Measurements from ENCODE around the gene CADM2.
"Not testable (repeated sequence)": the region's sequence is repeated elsewhere in the genome, so short reads cannot be mapped to it uniquely, and the experiment has no call there.

The CADM2 gene

DNA sequence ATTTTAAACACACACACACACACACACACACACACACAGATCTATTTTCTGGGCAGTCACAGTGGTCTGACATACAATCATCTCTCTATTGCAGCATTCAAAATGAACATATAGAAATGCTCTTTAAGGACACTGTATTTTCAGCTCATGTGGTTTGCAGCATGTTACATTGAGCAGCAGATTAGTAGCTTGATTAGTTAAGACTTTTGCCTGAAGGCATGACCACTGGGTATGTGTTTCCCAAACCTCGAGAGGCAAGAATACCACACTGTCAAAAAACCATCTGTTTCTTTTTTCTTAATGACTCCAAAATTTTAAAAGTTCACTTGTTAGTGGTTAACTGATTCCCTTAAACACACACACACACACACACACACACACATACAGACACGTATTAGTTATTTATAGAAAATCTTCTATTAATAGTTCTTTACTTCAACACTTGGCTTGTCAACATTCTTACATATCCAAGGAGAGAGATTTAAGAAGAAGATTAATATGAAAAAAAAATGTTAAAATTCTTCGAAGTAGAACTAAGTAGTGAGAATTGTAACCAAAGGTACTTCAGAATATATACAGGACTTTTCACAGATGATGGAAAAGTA lies 518.2 kb downstream of the CADM2 start:
- no peak for DNase-seq (ENCODE audit: low read depth, low spot score)

DNA sequence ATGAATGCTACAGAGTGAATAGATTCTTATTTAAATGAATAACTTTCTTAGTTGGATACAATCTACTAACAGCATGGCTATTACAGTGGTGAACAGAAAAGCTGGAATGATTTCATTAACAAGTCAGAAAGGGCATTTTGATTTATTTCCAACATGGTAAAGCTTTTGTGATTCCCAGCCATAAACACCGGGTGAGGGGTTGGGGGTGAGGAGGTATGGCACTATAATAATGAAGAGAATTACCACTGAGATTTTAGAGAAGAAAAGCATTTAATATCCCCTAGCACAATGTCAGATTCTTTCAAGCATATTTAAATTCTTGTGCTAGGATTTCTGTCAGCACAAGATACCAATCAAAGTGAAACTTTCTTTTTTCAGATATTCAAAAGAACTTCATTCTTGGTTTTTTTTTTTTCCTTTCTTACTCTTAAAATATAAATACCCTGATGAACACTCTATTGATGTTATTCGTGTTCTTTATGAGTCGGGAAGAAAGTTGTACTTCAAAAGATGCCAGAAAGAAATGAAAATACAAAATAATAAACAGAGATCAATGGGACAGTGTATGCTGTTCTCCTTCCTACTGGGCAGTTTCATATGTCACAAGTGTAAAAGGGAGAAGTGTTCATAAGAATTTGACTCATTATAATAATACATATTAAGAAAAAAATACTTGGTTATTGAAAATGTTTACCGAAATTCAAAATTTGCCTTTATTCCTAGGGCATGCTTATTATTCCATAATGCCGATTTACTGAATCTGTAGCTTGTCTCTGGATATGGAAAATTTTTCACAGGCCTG lies 522.8 kb downstream of the CADM2 start:
- DNase-seq (ENCODE audit: low read depth, low spot score), result no peak

DNA sequence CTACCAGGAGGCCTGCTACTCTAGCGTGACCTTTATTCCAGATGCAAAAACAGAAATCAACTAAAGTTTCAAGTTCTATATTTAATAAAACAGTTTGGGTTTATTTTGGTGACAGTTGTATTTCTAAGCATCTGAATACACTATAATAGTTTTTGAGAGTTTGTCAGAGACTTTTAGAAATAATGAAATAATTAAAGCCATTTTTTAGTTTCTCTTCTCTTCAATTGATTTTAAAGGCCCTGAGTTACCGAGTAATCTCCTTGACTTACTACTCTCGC lies 523.4 kb downstream of the CADM2 start:
- DNase-seq (ENCODE audit: low read depth, low spot score), result no peak

DNA sequence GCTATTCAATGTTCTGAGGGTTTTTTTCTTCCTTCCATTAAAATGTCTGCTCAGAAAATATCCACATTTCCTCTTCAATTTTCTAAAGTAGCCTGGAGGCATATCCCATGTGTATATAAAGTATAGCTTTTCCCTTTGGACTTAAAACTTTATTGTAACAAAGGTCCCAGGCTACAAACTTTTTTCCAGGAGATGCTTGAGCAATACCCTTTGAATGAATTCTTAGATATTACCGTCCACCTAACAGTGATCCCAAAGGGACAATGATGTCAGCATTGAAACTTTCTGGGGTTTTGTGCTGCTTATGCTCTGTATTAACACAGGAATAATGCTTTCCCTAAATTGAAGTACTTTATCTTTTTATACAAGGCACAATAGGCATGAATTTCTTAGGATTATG lies 525.2 kb downstream of the CADM2 start:
- DNase-seq (ENCODE audit: low read depth, low spot score), result no peak

DNA sequence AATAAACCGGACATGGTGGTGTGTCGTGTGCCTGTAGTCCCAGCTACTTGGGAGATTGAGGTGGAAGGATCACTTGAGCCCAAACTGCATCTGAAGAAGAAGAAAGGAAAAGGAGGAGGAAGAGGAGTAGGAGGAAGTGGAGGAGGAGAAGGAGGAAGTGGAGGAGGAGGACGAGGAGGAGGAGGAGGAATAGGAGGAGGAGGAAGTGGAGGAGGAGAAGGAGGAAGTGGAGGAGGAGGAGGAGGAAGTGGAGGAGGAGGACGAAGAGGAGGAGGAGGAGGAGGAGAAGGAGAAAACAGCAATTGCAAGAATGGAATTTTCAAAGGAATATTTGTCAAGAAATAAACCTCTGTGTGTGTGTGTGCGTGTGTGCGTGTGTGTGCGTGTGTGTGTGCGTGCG lies 528.6 kb downstream of the CADM2 start:
- DNase-seq (ENCODE audit: low read depth, low spot score), result no peak

DNA sequence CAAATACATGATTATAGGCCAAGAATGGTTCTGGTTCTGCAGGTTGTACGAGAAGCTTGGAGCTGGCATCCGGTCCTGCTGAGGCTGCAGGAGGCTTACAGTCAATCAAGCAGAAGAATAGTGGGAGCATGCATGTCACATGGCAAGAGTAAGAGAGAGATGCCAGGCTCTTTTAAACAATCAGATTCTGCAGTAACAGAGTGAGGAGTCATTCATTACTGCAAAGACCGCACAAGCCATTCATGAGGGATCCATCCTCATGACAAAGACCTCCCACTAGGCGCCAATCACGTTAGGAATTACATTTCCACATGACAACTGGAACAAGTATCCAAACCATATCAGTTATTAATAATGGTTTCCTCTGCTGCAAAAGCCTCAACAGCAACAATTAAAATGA lies 536.8 kb downstream of the CADM2 start:
- DNase-seq (ENCODE audit: low read depth, low spot score), result no peak

DNA sequence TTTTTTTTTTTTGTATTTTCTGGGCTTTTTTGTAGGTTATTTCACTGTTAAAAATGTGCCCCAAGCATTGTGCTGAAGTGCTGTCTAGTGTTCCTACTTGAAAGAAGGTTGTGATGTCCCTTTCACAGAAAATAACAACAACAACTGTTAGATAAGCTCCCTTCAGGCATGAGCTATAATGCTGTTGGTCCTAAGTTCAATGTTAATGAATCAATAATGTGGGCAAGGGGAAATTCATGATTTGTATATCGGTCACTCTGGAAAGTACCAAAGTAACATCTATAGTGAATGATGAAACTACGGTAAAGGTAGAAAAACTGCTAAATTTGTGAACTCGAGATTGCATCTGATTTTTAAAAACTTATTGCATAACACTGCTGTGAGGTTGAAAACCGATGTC lies 539.4 kb downstream of the CADM2 start:
- no peak for DNase-seq (ENCODE audit: low read depth, low spot score)

DNA sequence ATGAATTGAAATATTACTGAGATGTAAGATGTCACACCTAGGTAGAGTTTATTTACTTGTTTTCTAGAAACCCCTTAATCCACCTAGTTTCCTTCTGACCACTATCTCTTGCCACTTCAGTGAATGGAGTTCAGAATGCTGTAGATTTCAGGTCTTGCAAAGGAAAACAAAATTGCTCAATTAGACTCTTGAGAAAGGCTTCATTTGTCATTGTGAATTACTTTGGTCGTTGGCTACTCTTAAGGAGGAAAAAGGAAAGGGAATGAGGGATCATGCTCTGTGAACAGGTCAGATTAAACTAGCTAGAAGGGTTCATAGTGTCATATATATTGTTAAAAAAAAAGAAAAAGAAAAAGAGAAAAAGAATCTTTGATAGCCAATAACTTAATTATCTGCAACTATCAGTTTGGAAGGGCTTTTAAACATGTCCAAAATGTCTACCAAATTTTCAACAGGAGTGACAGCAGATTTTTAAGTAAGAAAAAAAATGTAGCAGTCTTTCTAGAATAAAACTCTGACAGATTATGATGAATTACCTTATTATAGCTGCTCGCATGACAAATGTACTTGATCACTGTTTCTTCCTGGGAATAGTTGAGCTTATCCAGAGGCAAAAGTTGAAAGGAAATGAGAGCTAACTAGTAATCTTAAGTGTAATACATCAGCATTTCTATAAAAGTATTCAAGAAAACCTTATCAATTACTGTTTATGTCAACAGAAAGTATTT lies 543.5 kb downstream of the CADM2 start:
- DNase-seq (ENCODE audit: low read depth, low spot score), result no peak

DNA sequence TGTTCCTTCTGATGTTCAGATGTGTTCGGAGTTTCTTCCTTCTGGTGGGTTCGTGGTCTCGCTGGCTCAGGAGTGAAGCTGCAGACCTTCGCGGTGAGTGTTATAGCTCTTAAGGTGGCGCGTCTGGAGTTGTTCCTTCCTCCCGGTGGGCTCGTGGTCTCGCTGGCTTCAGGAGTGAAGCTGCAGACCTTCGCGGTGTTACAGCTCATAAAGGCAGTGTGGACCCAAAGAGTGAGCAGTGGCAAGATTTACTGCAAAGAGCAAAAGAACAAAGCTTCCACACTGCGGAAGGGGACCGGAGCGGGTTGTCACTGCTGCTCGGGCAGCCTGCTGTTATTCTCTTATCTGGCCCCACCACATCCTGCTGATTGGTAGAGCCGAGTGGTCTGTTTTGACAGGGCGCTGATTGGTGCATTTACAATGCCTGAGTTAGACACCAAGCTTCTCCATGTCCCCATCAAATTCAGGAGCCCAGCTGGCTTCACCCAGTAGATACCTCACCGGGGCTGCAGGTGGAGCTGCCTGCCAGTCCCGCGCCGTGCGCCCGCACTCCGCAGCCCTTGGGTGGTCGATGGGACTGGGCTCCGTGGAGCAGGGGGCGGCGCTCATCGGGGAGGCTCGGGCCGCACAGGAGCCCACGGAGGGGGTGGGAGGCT lies 545.5 kb downstream of the CADM2 start:
- not testable (repeated sequence) for DNase-seq (ENCODE audit: low read depth, low spot score)

DNA sequence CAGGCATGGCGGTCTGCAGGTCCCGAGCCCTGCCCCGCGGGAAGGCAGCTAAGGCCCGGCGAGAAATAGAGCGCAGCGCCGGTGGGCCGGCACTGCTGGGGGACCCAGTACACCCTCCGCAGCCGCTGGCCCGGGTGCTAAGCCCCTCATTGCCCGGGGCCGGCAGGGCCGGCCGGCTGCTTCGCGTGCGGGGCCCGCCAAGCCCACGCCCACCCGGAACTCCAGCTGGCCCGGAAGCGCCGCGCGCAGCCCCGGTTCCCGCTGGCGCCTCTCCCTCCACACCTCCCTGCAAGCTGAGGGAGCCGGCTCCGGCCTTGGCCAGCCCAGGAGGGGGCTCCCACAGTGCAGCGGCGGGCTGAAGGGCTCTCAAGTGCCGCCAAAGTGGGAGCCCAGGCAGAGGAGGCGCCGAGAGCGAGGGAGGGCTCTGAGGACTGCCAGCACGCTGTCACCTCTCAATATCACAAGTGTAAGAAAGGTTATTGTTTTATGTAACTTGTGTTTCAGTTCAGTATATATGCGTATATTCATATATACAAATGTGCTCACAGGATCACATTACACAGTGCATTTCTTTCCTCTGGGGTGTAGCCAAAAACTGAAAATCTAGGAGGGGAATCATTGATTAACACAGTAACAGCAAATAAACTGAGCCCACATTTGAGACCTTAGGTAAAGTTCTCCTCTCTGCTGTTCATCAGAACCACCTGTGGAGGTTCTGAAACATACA lies 546.2 kb downstream of the CADM2 start:
- DNase-seq (ENCODE audit: low read depth, low spot score), result not testable (repeated sequence)

DNA sequence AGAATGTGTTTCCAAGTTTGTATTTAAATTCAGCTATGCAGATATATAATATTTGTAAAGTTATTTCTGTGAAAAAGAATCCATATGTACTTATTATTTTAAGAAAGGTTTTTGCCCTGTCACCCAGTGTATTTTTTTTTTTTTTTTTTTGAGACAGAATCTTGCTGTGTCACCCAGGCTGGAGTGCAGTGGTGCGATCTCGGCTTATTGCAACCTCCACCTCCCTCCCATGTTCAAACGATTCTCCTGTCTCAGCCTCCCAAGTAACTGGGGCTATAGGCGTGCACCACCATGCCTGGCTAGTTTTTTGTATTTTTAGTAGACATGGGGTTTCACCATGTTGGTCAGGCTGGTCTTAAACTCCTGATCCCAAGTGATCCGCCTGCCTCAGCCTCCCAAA lies 548.3 kb downstream of the CADM2 start:
- DNase-seq (ENCODE audit: low read depth, low spot score), result not testable (repeated sequence)

DNA sequence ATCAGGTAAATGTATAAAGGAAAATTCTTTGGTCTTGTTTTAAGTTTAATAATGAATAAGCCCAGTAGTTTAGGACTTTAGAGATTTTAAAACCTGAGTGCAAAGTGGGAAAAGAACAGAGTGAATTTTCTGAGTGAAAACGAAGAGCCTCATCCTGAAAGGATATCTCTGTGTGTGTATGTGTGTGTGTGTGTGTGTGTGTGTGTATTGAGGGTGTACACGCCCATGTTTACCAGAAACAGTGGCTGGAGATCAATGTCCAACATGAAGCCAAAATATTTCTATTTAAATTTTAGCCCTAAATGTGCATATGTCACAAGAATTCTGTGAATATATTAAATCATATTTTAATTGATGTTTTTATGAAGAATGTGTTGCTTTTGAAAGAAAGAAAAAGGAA lies 549.9 kb downstream of the CADM2 start:
- DNase-seq (ENCODE audit: low read depth, low spot score), result no peak

DNA sequence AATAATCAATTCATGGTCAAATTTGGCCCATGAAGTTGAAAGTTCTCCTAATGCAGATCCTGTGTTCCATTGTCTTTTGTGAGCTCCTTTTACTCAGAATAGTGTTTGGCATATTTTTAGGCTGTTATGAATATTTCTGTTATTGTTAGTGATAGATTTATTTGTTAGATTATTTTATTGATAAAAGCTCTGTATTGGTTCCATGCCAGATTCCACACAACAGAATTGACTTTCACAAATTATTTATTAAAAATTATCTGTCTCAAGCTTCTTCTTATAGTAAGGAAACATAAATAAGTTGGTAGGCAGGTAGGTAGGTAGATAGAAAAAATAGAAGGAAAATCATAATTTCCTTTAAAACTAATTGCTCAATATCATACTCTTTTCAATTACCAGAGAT lies 557.4 kb downstream of the CADM2 start:
- DNase-seq (ENCODE audit: low read depth, low spot score), result no peak

DNA sequence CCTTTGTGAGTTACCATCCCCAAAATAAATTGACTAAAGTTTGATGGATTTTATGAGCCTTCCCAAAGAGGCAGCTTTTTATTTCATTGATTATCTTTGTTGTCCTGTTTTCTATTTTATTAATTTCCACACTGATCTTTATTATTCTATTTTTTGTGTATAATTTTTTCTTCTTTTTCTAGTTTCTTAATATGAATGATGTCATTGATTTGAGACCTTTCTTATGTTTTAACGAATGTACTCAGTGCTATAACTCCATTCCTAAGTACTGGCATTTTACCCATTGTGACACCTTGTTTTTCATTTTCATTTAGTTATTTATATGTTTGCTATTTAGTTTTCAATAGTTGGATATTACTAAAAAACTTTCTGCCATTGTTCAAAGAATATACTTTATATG lies 565.3 kb downstream of the CADM2 start:
- DNase-seq (ENCODE audit: low read depth, low spot score), result no peak

DNA sequence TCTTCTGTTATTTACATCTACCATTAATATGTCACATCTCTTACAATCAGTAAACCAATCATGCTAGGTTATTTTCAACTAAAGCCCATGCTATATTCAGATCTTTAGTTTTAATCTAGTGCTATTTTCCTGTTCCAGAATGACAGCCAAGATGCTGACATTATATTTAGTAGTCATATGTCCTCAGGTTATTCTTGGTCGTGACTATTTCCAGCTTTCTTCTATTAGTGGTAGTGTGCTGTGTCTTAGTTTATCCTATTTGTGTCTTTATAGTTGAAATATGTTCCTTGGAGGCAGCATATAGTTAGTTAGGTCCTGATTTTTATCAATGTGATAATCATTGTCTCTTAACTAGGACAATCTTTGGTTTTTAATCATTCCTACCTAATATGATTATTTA lies 566.5 kb downstream of the CADM2 start:
- no peak for DNase-seq (ENCODE audit: low read depth, low spot score)

DNA sequence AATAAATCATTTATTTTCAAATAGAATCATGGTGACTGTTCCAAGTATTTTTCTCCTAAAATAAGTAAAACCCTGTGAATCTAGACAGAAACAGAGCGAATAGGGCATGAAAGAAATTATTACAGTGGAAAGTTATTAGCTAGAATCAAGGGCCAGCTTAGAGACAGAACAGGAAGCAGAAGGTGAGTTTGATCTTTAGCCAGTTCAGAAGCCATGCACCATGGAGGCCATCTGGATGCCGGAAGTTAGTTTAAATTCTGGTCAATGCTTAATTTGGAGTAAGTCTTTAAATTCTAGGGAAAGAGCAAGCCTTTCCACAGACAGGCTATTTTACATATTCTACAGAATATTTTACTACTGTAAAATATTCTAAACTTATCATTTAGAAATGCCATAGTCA lies 574.8 kb downstream of the CADM2 start:
- no peak for DNase-seq (ENCODE audit: low read depth, low spot score)

DNA sequence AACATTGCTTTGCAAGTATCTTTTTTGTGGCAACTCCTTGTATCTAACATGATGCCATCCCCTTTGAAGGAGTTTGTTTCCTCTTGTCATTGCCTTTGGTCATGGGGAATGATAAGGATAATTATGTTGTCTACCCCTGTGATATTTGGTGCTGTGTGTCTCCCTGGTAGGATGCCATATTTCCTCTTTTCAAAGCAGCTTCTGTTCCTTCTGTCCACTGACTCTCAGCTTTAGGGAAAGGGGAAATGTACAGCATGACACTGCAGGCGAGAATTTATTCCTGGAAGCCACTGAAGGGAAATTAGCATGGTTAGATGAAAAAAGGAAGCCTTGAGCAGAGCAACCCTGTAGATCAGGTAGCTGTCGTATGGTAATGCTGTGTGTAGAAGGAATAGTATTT lies 576.7 kb downstream of the CADM2 start:
- no peak for DNase-seq (ENCODE audit: low read depth, low spot score)

DNA sequence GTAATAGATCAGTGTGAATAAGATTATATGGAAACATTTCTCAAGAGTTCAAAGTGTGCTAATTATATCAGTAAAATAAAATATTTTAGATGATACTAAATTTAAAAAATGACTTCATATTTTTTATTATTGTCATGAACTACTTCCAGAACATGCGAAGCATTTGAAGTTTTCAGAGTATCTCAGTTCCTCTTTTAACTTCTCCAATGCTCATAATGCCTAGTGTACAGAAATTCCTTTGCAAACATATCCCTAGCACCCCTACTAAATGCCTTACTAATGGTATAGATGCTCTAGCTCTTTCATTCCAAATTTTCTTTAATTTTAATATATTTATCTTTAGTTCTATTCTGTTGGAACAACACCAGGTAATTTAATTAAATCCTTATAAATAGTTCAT lies 580.4 kb downstream of the CADM2 start:
- no peak for DNase-seq (ENCODE audit: low read depth, low spot score)

DNA sequence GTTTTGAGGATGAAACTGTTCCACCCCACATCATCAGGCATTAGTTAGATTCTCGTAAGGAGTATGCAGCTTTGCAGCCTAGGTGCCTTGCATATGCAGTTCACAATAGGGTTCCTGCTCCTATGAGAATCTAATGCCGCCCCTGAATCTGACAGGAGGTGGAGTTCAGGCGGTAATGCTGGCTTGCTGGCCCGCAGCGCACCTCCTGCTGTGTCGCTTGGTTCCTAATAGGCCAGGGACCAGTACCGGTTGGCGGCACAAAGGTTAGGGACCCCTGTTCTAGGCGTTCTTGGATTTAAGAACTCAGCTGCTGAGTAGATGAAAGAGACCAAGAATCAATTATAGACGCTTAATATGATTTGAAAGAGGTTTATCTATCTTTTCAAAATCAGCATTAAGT lies 595.4 kb downstream of the CADM2 start:
- no peak for DNase-seq (ENCODE audit: low read depth, low spot score)

DNA sequence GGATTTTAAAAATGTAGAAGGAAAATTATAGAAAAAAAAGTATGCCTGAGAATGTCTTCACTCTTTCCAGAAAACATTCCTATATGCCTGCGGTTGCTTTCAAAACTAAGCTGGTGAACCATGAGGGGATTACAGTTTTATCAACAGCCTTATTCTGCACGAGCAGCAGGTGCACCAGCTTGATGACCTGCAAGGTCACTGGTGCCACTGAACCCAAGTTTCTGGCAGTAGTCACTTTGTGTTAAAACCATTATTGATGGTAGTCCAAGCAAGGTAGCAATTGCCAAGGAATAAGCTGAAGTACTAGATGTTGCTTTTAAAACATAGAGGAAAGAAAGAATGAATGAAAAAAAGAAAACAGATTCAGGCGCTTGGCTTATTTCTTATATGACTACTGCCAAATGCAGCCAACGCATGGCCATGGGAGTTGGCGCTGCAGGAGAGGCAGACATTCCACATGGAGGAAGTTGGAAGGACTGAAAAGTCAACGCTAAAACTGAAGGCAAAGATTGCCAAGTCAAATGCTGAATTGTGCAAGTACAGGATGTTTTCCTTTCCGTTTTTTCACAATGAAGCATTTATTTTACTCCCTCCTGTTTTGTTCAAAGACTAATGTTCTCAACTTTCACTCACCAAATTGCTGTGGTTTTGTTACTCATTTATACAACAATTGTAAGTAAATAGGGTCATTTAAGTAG lies 601.4 kb downstream of the CADM2 start:
- DNase-seq (ENCODE audit: low read depth, low spot score), result no peak

DNA sequence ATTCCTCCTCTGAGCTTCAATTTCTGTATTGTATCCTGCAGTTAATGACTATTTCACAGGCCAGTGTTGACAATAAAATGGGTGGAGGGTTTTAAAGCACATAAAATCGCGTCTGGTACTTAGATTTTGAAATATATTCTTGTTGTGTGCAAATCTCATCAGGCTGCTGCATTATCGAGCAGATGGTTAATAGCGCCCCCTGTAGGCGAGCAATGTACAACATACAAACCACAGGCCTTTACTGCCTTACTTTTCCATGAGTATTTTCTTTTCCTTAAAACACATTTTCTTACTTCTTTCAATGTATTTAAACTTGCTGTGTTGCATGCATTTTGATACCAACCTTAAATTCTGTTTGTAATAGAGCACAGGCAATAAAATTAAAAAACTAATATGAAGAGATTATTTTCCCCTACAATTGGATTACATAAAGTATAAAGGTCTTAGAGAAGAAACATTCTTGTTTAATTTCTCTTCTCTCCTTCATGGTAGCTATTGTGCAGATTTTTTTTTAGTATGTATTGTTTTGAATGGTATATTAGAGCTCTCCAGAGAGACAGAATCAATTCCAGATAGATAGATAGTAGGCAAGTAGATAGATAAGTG lies 608.4 kb downstream of the CADM2 start:
- no peak for DNase-seq (ENCODE audit: low read depth, low spot score)

Data from activated naive CD8-positive, alpha-beta T cell treated with anti-CD3 and anti-CD28 coated beads, Interleukin-2, amount 50 U/mL, for 16 hours (primary cell).